Stimulated activated CD8-positive, alpha-beta memory T cell treated with anti-CD3 and anti-CD28 coated beads, Interleukin-7, amount 100 ng/mL, for 4 hours (primary cell): ENCODE data around the gene SEZ6.
A peak's percentile ranks its signal among the peaks of the same experiment; 100 is the strongest.

Experiments
- DNase-seq, 2 donors: peaks; one replicate each; pipeline ENCODE4 v3.0.0-alpha.2; 2020; ENCODE audit warnings: low read depth in 2 of 2

Gene SEZ6

GRCh38 chr17:28955408-28955807, 50.4 kb downstream of the SEZ6 start:
- no peak for DNase-seq

GRCh38 chr17:28954886-28955285, 50.9 kb downstream of the SEZ6 start:
- DNase-seq: no peak

DNA sequence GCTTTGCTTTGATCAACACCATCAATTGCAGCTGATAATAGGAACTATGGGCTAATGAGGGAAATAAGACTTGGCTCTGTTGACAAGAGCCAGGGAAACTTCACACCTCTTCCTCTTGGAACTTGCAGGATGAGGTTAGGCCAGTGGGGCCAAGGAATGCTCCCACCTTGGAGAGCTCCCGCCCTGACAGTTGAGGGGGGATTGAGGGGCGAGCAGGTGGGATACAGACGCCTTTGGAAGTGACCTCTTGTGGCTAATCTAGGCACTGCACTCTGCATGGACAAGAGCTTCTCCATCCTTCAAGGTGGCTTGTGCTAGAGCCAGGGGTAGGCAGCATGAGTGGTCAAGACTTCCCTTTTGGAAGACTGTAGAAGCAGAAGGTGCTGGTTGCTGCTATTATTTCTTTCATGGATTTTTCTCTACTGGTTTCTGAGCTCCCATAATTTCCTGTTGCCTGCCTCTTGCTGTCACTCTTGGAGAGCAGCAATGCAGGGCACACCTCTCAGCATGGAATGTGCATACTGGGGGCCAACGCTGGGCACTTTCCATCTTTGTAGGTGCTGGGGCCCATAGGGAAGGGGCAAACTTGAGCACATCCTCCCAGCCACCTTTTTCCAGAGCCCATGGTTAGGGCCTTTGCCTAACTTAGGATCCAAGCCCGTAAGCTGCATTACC, 52.3 kb downstream of the SEZ6 start:
- DNase-seq: peak; percentile 17 to 19

DNA sequence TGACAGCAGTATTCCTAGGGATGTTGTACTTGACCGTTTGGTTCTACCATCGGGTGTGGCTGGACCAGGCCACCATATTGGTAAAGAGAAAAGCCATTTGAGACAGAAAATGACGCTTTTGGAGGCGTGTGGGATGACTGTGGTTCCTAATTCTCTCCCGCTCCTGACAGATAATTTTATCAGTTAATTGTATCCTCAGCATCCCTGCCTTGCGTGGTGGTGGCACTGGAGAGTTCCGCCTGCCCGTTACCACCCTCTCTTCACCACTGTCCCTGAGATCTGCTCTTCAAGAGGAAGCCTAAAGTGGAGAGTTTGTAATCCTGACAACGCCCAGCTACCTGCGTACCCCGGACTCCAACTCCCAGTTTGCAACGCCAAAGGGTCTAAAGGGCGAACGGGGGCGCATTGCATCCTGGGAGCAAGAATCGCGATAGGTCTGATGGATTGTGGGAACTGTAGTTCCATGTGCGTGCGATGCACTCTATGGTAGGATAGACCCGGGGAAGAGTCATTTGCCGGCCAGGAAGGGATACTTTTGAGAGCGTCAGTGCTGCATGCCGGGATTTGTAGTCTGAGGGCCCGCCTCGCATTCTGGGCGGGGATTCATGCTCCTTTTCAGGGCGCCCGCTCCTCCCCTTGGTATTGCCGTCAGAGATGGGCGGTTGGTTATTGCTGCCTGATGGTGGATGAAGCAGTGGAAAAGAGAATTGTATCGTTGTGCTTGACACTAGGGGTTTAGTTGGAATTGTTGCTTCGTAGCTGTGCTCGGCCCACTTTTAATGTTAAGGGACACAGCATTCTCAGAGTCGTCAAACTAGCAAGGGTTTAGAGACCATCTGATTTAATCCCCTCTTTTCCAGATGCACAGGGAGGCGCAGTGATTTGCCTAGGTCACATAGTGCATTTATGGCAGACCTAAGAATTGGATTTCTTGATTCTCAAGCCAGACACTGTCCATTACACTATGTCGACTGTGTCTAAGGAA, 53.5 kb downstream of the SEZ6 start:
- DNase-seq: peak; percentile 91 to 97

DNA sequence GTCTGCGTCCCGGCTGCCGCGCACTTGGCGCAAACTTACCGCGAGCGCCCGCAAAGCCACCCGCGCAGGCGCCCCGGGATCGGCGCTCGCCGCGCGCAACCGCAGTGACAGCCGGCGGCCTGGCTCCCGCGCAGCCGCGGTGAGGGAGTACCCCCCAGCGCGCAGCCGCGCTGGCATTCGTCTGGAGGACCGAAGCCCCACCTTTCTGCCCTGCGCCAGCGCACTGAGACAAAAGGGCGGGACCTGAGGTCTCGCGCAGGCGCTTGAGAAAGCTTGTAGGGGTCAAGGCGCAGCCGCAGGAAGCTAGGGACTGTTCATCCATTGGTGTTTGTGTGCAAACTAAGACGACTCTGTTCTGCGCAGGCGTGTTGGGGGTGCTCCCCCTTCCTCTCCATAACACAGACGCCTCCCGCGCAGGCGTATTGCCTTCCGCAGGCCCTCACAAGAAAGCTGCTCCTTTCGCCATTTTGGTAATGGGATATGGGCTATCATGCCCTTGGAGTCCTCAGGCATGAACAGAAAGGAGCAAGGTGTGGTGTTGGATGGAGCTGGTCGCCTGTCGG, 54.3 kb downstream of the SEZ6 start, which contains the start of gene PHF12:
Gene PHF12 (minus strand): TSS at position 91 of the 563 bp plus-strand sequence. CDS start 558 bp downstream, outside the sequence.
- DNase-seq: peak; percentile 100

DNA sequence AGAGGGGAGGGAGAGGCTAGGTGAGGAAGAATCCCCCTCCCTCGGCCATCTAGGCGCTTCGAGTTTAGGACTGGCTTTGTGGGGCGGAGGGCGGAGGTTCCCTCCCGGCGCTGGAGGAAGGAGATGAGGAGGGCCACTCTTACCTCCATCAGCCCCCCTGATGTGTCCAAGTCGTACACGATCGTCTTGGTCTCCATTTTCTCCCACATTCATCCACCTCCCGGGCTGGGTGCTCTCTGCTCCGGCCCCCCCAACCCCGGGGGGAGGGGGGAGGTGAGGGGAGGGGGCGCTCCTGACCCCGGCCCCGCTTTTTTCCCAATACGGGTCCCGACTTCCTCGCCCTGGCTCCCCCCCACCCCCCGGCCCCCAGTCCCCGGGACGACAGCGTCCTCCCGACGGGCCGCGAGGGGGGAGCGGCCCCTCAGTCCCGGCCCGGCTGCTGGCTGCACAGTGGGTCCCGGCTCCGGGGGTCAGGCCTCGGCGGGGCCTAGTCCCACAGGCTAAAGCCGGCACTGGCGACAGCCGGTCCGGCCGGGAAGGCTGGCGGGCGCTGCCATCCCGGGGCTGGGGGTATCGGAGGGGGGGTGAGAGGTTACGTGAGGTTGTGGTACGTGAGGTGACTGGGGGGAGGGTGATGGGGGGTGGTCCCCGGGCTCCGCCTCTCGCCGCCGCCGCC, 54.9 kb downstream of the SEZ6 start:
- DNase-seq: no peak

DNA sequence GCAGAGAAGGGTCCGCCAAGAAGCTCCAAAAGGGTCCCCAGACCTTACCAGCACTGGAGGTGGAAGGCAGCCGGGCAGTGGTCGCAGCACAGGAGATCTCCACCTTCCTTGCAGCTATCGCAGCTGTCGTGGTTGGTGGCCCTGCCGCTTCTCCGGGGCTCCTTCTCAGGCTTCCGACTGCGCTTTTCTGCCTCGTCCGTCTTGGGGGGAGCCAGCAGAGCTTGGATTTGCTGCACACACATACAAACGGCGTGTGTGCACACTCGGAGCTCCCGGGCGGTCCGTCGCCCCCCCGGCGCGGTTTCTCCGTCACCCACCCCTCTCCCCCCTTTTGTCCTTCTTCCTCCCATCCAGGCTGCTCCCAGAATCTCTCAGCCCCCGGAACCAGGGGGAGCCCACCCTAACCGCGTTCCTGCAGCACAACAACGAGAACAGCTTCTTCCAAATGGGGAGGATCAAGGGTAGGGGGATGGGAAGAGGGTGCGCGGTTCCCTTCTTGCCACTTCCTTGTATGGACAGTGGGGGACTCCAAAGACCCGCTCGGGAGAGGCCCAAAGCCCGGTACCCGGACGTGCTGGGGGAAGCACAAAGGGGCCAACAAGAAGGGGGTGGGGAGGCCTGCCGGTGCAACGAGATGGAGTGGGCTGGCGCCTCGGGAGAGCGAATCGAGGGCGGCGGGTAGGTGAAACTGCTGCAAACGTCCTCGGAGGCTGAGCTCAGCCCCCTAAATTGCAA, 55.6 kb downstream of the SEZ6 start:
- peak; percentile 34 to 51 for DNase-seq

DNA sequence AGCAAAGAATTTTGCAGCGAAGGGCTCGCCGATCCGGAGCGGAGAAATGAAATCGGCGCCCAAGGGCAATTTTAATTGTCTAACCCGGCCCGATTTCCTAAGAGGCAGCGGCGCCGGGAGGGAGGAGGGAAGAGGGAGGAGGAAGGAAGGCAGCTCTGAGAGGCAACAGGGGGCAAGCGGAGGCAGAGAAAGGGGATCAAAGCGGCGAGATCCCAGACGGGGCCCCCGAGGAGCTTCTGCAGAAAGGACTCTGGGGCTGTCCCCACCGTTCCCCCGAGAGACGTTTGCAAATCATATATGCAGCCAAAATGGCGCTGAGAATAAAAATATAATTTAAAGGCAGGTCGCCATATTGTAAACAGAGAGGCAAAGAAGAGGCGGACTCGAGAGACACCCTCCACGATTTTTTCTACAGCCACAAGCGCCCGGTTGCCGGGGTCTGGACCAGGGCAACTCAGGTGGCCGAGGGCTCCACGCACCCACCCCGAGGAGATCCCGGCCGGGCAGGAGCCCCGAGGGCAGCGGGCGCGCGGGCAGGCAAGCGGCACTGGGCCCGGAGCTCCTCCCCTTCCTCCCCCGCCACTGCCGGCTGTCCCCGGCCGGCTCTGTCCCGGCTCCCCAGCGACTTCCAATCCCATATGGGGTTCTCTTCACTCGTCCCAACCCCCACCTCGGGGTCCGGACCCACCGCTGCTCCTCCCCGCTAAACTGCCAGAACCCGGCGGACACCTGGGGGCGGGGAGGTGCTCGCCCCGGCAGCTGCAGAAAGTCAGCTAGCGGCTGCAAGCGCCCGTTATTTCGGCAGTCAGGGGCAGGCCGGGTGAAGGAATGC, 56.4 kb downstream of the SEZ6 start:
- peak; percentile 13 to 43 for DNase-seq

DNA sequence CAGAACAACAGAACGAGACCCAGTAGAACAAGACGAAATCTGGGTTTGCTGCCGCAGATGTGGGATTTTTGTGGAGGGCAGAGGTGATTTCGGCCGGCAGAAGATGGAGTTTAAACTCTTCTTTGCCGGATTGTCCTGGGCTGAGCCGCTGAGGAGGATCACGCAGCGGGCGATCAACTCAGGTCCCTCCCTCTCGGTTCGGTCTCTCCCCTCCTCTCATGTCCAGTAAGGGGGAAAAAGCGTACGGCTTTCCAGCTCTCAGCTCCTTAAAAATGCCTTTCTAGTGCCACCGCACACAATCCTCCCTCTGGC, 57.0 kb downstream of the SEZ6 start:
- DNase-seq: no peak

DNA sequence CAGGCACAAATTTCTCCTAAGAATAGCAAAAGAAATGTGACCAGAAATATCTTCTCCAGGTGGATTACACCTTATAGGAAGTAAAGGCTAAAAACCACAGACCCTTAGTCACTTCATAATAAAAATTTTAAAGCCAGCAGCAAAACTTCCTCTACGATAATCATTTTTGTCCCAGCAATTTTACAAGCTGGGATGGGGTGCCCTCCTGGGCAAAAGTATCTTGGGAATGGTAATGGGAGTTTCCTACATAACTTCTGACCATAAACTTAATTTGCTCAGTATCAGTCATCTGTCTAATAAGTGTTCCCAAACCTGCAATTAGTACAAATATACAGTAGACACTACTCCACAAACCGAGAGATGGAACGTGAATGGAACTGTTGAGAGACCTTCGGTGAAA, 57.5 kb downstream of the SEZ6 start:
- DNase-seq: no peak

DNA sequence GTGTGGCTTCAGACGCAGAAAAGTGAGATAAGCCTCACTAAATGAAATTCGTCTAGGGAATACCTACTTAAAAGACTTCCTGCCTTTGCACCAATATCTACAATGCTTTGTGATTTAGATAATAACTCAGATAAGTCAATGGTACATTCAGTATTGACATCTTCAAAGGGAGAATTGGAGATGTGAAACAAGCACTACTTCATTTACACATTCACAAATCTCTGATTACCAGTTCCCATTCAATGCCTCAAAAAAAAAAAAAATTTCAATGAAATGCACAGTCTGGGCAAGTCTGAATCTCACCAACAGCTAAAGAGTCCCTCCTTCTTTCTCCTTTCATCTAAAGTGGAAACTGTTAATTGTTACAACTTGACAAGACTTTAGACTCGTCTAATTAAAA, 58.2 kb downstream of the SEZ6 start:
- no peak for DNase-seq

DNA sequence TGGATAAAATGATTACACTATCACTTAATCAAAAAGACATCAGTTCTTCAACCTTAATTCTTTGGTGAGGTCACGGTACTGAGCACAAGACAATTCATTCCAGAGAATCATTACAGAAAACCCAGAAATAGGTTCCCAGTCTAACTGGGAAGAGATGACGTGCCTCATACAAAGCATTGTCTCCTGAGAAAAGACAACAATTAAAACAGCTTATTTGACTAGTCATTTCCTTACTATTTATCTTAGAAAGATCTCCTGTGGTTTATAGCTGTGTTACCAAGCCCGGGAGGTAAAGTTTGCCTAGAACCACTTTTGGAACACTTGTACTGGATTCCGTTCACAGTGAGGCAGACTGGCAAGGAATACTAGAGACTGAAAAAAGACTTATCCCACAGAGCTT, 59.6 kb downstream of the SEZ6 start:
- DNase-seq: no peak

- DNase-seq: no peak
Observed at GRCh38 chr17:28944862-28945741, 60.7 kb downstream of the SEZ6 start.

- no peak for DNase-seq
Observed at GRCh38 chr17:28944343-28944742, 61.5 kb downstream of the SEZ6 start.

- DNase-seq: no peak
Observed at GRCh38 chr17:28942925-28943324, 62.9 kb downstream of the SEZ6 start.

GRCh38 chr17:28941251-28941650, 64.6 kb downstream of the SEZ6 start:
- no peak for DNase-seq

DNA sequence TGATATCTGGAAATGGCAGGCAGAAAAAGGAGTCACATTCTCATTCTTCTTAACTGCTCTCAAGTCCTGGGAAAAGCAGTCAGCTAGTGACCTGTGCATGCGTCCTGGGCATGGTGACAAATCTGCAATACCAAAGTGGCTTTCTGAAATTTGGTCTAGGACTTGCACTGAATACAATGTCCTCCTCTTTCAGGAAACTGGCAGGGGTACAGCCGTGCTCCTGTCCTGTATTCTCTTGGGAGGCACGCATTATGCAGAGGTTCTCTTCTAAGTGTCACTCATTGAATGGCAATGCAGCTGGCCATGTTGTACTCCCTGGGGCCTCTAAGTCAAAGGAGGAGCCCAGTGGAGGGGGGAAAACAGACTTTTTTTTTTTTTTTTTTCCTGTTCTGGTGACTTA, 65.2 kb downstream of the SEZ6 start:
- no peak for DNase-seq

GRCh38 chr17:28940142-28940541, 65.7 kb downstream of the SEZ6 start:
- DNase-seq: no peak

GRCh38 chr17:28938552-28938951, 67.3 kb downstream of the SEZ6 start:
- no peak for DNase-seq
